ENCODE measurements around the gene TRPM3. TPM values are rescaled to one million over a fixed set of nuclear protein-coding genes. Genes with fewer than 3 reads are reported as not detected.

The TRPM3 gene
- total and polyA plus RNA-seq, 2 donors (not counting 1 experiment from before 2014, with no cell fraction given), result not detected

DNA sequence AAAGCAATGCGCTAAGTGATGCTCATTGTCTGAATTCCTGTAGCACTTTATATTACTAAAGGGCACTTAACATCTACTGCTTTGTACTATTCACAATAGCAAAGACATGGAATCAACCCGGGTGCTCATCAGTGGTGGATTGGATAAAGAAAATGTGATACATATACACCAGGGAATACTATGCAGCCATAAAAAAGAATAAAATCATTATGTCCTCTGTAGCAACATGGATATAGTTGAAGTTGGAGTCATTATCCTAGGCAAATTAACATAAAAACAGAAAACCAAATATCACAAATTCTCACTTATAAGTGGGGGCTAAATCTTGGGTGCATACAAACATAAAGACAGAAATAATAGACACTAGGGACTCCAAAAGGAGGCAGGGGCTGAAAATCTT, 308.3 kb downstream of the TRPM3 start:
- Histone ChIP-seq H3K9me3 (ENCODE audit: control extremely low read depth in 1 of 3, control insufficient read depth in 2 of 3, insufficient read depth in 1 of 3, low read length in 2 of 3) (no peaks in the 10 kb centered on the region), H3K27me3 (replicated peaks in 1 of 4; ENCODE audit: control extremely low read depth in 1 of 4, control insufficient read depth in 3 of 4, insufficient read depth in 4 of 4, low read length in 3 of 4) (no peaks in the 10 kb centered on the region), H3K4me1 (ENCODE audit: control insufficient read depth in 2 of 2, insufficient read depth in 2 of 2, low read length in 2 of 2) (no peaks in the 10 kb centered on the region), H3K4me2 (replicated peaks; ENCODE audit: low read depth, low read length, poor library complexity, severe bottlenecking) (no peak overlapping the region), H2AFZ (ENCODE audit: insufficient read depth, low read depth, low read length, poor library complexity, severe bottlenecking) (no peak overlapping the region), H3K79me2 (ENCODE audit: control insufficient read depth, insufficient read depth, low read length) (no peaks in the 10 kb centered on the region), H3K27ac (ENCODE audit: low read length in 2 of 2) (no peak overlapping the region), H3K4me3 (ENCODE audit: control extremely low read depth in 1 of 5, extremely low read depth in 1 of 5, insufficient read depth in 1 of 5, low read depth in 2 of 5, low read length in 4 of 5) (no peak overlapping the region), H4K20me1 (ENCODE audit: control insufficient read depth, insufficient read depth, low read length, poor library complexity, severe bottlenecking) (no peaks in the 10 kb centered on the region), H3K9ac (ENCODE audit: low read length) (no peak overlapping the region), H3K36me3 (replicated peaks in 1 of 2; ENCODE audit: control extremely low read depth in 1 of 2, control insufficient read depth in 1 of 2, extremely low read depth in 1 of 2, insufficient read depth in 2 of 2, low read length in 1 of 2) (no peaks in the 10 kb centered on the region)
- Mint-ChIP-seq H3K9me3 (ENCODE audit: insufficient read depth) (peaks cover 2% of the 10 kb centered on the region), H3K27me3 (no peaks in the 10 kb centered on the region), H3K4me1 (no peaks in the 10 kb centered on the region), H3K27ac (no peak overlapping the region), H3K4me3 (no peak overlapping the region)
- ATAC-seq (ENCODE audit: low read depth), result no peak
- no peak for TF ChIP-seq CTCF (IDR thresholded peaks at IDR 0.05)
- TF ChIP-seq EZH2 (IDR thresholded peaks at IDR 0.05; ENCODE audit: borderline replicate concordance, insufficient read depth, low read depth, low read length, poor library complexity, severe bottlenecking), result no peak
- no peak for DNase-seq
- CTCF ChIA-PET, result no interaction called here
- WGBS (ENCODE audit: insufficient coverage), result no CpG with 5 or more reads among the region's 2 CpGs
- POLR2A ChIA-PET, result no interaction called here
- intact Hi-C loops (cut with micrococcal nuclease), result no loop called here

- no peak overlapping the region for H3K4me2 ChIP-seq (replicated peaks; ENCODE audit: low read depth, low read length, poor library complexity, severe bottlenecking)
- WGBS (ENCODE audit: insufficient coverage), result no CpG with 5 or more reads among the region's 1 CpG
- no peaks in the 10 kb centered on the region for H3K9me3 ChIP-seq (ENCODE audit: control extremely low read depth in 1 of 3, control insufficient read depth in 2 of 3, insufficient read depth in 1 of 3, low read length in 2 of 3)
- no peak overlapping the region for H2AFZ ChIP-seq (ENCODE audit: insufficient read depth, low read depth, low read length, poor library complexity, severe bottlenecking)
- no peak overlapping the region for H3K9ac ChIP-seq (ENCODE audit: low read length)
- no peaks in the 10 kb centered on the region for H3K27me3 ChIP-seq (replicated peaks in 1 of 4; ENCODE audit: control extremely low read depth in 1 of 4, control insufficient read depth in 3 of 4, insufficient read depth in 4 of 4, low read length in 3 of 4)
- DNase-seq, result no peak
- no peak overlapping the region for H3K27ac Mint-ChIP-seq
- H3K27ac ChIP-seq (ENCODE audit: low read length in 2 of 2), result no peak overlapping the region
- POLR2A ChIA-PET, result no interaction called here
- intact Hi-C loops (cut with micrococcal nuclease), result no loop called here
- H3K36me3 ChIP-seq (replicated peaks in 1 of 2; ENCODE audit: control extremely low read depth in 1 of 2, control insufficient read depth in 1 of 2, extremely low read depth in 1 of 2, insufficient read depth in 2 of 2, low read length in 1 of 2), result no peaks in the 10 kb centered on the region
- H3K4me1 Mint-ChIP-seq, result no peaks in the 10 kb centered on the region
- no peak overlapping the region for H3K4me3 ChIP-seq (ENCODE audit: control extremely low read depth in 1 of 5, extremely low read depth in 1 of 5, insufficient read depth in 1 of 5, low read depth in 2 of 5, low read length in 4 of 5)
- peaks cover 2% of the 10 kb centered on the region for H3K9me3 Mint-ChIP-seq (ENCODE audit: insufficient read depth)
- H3K4me1 ChIP-seq (ENCODE audit: control insufficient read depth in 2 of 2, insufficient read depth in 2 of 2, low read length in 2 of 2), result no peaks in the 10 kb centered on the region
- no peaks in the 10 kb centered on the region for H3K79me2 ChIP-seq (ENCODE audit: control insufficient read depth, insufficient read depth, low read length)
- no peaks in the 10 kb centered on the region for H4K20me1 ChIP-seq (ENCODE audit: control insufficient read depth, insufficient read depth, low read length, poor library complexity, severe bottlenecking)
- TF ChIP-seq EZH2 (IDR thresholded peaks at IDR 0.05; ENCODE audit: borderline replicate concordance, insufficient read depth, low read depth, low read length, poor library complexity, severe bottlenecking) (no peak), CTCF (IDR thresholded peaks at IDR 0.05) (no peak)
- ATAC-seq (ENCODE audit: low read depth), result no peak
- H3K4me3 Mint-ChIP-seq, result no peak overlapping the region
- H3K27me3 Mint-ChIP-seq, result no peaks in the 10 kb centered on the region
- CTCF ChIA-PET, result no interaction called here
These were observed 309.8 kb downstream of the TRPM3 start for GRCh38 chr9:70811638-70812037.
